GM18867 (cell line): ENCODE data around the gene ITGB2.
"Not testable (repeated sequence)": the region's sequence is repeated elsewhere in the genome, so short reads cannot be mapped to it uniquely, and the experiment has no call there.

ENCODE experiments used
- ATAC-seq: cut with Tn5 transposase; IDR thresholded peaks from one replicate; pipeline ENCODE4 v1.9.1; 2021; ENCODE audit warnings: mild to moderate bottlenecking, moderate library complexity; ENCODE audit not compliant: unreplicated experiment

Gene ITGB2

GRCh38 chr21:44887126-44887806, 33.4 kb downstream of the ITGB2 start:
- no peak for ATAC-seq

DNA sequence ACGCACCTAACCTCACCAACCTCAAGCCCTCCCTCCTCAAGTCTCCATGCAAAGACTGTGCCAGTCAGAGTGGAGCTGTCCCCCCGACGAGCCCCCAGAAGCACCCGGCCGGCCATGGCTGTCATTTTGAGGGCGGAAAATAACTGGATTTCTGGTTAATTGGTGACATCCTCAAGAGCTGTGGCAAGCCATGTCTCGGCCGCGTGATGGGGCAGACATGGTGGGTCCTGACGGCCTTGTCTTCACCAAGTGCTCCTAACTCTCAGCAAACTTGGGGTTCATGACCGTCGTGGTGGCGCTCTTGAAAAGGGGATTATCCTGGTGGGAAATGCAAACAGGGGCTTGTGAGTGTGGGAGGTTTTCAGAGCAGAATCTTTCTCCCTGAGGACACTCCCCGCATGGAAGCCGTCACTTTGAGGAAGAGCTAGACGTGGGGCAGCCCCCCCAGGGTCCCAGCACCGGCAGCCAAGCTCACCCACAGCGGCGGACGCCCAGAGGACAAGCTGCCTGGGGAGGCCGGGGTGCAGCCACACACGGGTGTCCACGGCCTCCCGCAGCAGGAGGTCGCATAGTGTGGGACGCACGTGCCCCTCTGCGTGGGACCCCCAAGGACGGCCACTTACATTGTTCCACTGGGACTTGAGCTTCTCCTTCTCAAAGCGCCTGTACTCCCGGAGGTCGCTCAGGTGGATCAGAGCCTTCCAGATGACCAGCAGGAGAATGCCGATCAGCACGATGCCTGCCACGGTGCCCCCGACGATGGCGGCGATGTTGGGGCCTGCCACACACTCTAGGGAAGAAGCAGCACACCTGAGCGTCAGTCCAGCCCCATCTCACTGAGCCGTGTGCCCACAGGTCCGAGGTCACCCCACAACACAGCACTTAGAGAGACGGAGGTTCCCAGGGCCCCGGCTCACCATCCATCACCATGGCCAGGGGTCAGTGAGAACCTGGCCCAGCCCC, 34.3 kb downstream of the ITGB2 start:
- ATAC-seq = no peak

DNA sequence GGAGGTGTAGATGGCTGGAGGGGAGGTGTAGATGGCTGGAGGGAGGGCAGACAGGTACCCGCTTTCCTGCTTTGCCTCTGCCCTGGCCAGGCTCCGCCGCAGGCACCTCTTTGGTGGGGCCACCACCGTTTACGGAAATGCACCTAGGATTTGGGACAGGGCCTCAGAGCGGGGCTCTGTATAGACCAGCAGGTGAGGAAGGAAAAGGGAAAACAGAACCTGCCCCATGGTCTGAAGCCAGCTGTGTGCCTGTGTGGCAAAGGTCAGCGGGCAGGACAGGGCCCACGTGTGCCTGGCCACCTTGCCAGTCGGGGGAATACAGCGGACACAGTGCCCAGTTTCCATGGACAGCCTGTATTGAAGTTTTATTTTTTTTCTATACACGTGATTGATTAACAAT, 35.1 kb downstream of the ITGB2 start:
- no peak for ATAC-seq

- no peak for ATAC-seq
Measured at GRCh38 chr21:44884097-44884496, 36.6 kb downstream of the ITGB2 start.

DNA sequence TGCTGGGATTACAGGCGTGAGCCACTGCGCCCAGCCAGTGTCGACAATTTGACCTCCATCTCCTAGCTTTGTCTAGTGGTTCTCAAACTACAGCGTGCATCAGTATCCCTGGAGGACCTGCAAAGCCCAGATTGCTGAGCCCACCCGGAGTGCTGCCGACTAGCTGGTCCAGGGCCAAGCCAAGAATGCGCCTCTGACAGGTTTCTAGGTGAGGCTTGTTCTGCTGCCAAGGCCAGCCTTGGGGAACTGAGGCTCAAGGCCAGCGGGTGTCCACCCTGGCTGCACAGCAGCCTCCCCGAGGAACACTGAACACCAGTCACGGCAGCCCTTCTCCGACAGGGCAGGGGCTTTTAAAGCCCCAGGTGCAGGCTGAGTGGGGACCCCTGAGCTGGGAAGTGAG, 37.4 kb downstream of the ITGB2 start:
- no peak for ATAC-seq

DNA sequence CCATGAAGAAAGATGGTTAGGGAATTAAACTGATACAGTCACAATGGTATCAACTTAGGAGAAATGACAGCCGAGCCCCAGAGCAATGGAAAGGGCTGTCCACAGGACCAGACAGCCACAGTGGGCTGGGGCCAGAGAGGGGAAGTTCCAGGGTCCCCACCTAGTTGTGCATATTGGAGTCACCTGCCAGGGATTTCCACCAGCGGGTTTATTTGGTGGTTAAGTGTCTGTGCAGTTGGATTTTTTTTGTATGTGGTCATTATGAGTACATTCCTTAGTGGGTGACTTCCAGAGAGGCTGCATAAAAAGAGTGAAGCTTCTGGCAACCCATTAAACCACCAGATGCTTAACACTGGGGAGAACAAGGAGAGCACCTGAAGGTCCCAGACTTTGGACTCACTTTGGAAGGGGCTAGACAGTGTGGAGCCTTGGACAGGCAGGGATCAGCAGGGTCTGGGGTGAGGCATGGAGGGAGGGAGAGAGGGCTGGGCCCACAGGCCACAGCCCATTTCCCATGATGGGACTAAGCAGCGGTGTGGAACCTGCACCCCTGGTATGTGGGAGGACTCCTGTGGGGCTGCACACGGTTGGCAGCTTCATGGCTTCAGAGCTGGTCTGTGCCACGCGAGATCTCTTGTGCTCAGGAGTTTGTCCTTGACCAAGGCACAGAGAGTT, 39.4 kb downstream of the ITGB2 start:
- no peak for ATAC-seq

DNA sequence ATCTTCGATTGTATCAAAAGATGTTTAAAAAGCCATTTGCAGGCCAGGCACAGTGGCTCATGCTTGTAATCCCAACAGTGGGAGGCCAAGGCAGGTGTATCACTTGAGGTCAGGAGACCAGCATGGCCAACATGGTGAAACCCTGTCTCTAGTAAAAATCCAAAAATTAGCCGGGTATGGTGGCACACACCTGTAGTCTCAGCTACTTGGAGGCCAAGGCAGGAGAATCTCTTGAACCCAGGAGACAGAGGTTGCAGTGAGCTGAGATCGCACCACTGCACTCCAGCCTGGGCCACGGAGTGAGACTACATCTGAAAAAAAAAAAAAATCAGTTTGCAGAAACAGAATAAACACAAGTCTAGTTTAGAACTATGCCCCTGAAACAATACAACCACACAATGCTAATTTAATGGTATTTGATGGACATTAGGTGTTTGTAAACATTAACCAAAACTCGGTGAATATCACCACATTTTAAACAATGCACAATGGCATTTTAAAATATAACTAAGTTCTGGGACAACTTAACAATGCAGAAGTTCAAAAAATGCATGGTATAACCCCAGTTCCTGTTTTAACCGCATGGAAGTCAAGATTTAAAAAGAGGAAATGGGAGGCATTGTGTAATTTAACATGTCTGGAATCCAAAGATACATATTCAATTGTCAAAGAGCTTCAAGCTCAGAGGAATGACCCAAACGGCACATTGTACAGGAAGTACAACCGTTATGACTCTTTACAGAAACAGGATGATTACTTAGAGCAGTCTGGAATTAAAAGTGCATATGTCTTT, 40.1 kb downstream of the ITGB2 start:
- no peak for ATAC-seq

DNA sequence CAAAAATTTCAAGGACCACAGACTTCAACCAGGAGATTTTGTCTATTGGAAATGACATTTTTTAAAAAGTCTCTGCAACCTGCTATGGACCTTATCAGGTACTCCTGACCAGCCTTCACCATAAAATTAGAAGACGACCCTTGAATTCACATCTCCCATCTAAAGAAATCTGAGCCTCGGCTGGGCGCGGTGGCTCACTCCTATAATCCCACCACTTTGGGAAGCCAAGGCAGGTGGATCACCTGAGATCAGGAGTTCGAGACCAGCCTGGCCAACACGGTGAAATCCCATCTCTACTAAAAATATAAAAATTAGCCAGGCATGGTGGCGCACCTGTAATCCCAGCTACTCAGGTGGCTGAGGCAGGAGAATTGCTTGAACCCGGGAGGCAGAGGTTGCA, 41.5 kb downstream of the ITGB2 start:
- not testable (repeated sequence) for ATAC-seq

- no peak for ATAC-seq
Measured at GRCh38 chr21:44878053-44878982, 42.4 kb downstream of the ITGB2 start.

DNA sequence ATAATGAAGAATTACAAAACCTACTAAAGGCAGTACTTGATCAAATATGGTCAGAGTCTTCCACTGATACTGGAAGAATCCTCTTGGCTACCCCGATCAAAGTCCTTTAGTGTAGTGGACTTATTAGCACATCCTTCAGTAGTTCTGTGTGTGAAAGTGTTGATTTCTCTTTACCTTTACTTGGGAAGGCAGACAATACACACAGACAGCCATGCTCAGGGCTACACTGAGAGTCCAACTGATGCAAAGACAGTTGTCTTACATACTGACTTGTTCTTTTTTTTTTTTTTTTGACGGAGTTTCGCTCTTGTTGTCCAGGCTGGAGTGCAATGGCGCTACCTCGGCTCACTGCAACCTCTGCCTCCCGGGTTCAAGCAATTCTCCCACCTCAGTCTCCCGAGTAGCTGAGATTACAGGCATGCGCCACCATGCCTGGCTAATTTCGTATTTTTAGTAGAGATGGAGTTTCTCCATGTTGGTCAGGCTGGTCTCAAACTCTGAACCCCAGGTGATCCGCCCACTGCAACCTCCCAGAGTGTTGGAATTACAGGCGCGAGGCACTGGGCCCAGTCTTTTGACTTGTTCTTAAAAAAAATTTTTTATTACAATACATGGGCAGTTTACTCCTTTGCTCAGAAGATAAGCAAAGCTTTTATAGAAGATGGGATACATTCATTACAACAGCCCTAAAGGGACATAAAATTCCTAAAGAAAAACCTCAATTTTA, 43.7 kb downstream of the ITGB2 start:
- ATAC-seq = no peak

GRCh38 chr21:44875316-44875700, 45.4 kb downstream of the ITGB2 start:
- ATAC-seq = no peak

DNA sequence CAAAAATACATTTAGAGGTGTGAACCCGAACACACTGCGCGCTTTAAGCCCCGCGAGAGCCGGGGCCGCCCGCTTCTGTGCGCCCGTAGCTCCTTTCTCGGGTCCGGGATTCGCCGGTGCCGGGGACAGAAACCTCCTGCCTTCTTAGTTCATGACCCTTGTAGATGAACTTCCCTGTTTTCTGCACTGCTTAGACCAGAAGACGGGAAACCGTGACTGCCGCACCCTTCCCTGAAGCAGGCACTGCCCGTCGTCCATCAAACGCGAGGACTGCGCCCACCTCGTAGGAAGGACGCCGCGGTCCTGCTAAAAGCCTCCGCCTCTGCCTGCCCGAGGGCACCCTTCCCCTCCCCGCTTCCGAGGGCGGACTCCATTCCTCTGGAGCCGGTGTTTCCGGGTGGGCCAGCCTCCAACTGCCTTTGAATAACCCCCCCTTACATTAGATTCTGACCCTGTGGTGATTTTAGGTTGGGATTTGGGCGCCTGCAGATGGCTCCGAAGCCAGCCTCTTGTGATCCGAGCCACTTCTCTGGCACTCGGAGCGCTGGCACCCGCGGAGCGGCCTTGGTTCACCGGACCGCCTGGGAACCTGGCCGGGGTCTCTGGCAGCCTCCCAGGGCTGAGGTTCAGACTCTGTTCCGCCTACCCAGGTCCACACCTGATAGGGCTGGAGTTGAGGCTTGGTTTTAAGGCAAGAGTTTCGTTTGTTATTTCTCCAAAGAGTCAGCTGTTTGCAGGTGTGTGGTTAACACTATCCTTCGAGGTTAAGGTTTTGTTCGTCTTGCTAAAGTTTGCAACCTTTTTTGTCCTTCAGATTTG, 46.0 kb downstream of the ITGB2 start:
- ATAC-seq = no peak

DNA sequence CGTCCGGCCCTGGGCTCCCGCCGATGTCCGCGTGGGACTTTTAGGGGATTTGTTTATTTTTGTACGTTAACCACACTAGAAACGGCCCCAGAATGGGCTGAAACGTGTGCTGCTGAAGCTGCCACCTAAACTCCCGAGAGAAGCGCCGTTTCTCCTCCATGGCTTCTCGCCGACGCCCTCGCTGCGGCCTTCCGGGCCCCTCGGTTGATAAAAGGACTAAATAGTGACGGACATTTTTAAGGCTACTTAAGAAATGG, 46.5 kb downstream of the ITGB2 start:
- no peak for ATAC-seq

- peak; percentile 83 for ATAC-seq
Measured at GRCh38 chr21:44873356-44874239, 47.1 kb downstream of the ITGB2 start, which contains the start of gene PTTG1IP. Gene PTTG1IP, minus strand, starts transcription at chr21:44873690. Its CDS starts 74 bp downstream, at chr21:44873616.

GRCh38 chr21:44872649-44873355, 47.9 kb downstream of the ITGB2 start:
- ATAC-seq = no peak

DNA sequence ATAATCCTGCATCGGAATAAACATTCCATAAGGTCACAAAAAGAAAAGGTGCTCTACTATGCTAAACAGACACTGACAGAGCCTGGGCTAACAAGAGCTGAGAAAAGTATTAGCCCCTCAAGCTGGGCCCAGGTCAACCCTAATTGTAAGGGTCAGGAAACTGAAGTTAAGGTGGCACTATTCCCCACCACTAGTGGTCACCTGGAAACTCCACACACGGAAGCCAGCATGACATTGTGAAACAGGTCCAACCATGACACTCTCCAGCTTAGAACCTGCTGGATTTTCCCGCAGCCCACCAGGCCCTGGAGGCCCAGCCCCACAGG, 48.4 kb downstream of the ITGB2 start:
- no peak for ATAC-seq
